ENCODE measurements around the gene ARL14EP. TPM values are rescaled to one million over a fixed set of nuclear protein-coding genes. Genes with fewer than 3 reads are reported as not detected.

Gene ARL14EP
- total RNA-seq, result 11.3 and 15.9 TPM in 2 replicates

GRCh38 chr11:30322826-30323710, at the start of gene ARL14EP:
ARL14EP (plus strand) TSS chr11:30323104; CDS start chr11:30330949, 7,845 bp downstream.

Other genes starting within 250 kb of the ARL14EP start
- gene FSHB, start 92.1 kb upstream of the ARL14EP start, total RNA-seq, result not detected in 2 replicates

All from pericardium fibroblast (primary cell).